GM12878 (cell line): ENCODE data around the gene INTS6. TPM values are rescaled to one million over a fixed set of nuclear protein-coding genes. Genes with fewer than 3 reads are reported as not detected.

Experiments used
- ATAC-seq: fragments of 200-7000 bp; cut with Tn5 transposase; 3 replicates; pipeline ENCODE4 v1.9.1; 2020; ENCODE audit warnings: mild to moderate bottlenecking, moderate library complexity
- BruUV-seq: library from RNA; stranded (reverse); fragments of 400-500 nt; replicated peaks from 2 replicates; lab custom pipeline; 2021; lab: Mats Ljungman, UMichigan
- CTCF ChIA-PET: fragments of 300-600 bp; sonication (Branson Sonifier 250); formaldehyde crosslinking; extraction: SDS; loops from one replicate; lab custom pipeline; 2021; ENCODE audit warnings: inconsistent platforms; lab: Yijun Ruan, JAX
- POLR2A ChIA-PET: fragments of 350-600 bp; formaldehyde crosslinking; extraction: SDS; loops from one replicate; lab custom pipeline; 2021; ENCODE audit warnings: inconsistent platforms; lab: Charles Lee
- RAD21 ChIA-PET: fragments of 300-600 bp; sonication (Branson Sonifier 250); formaldehyde crosslinking; loops from one replicate; lab custom pipeline; 2023; ENCODE audit warnings: antibody characterized with exemption; ENCODE audit not compliant: unreplicated experiment; lab: Charles Lee
- SMC1A ChIA-PET: fragments of 300-600 bp; sonication (Branson Sonifier 250); formaldehyde crosslinking; loops from one replicate; lab custom pipeline; 2023; ENCODE audit not compliant: unreplicated experiment, uncharacterized antibody; lab: Charles Lee
- DNase-seq: peaks from one replicate; pipeline ENCODE4 v3.0.0-alpha.2; 2011; ENCODE audit warnings: low read depth, low spot score
- FAIRE-seq: peaks from 3 replicates; lab custom pipeline; 2011; peaks lifted over from hg19 to GRCh38; lab: Jason Lieb, UNC
- H2AFZ ChIP-seq: 2 replicates; pipeline ENCODE4 v1.6.0; 2011; ENCODE audit warnings: low read depth, low read length, control low read depth; ENCODE audit not compliant: control insufficient read depth
- H3K27ac ChIP-seq: 2 replicates; pipeline ENCODE4 v1.5.1; 2011; ENCODE audit warnings: control low read depth; ENCODE audit not compliant: control insufficient read depth, insufficient read depth
- H3K27me3 ChIP-seq, 2 experiments: replicated peaks in 1 of 2; 2 replicates each; pipeline versions ENCODE4 v1.6.0 to v1.6.1; 2011; ENCODE audit warnings: low read length in 1 of 2; ENCODE audit not compliant: control insufficient read depth in 2 of 2, insufficient read depth in 2 of 2
- H3K36me3 ChIP-seq, 2 experiments: 2 replicates each; pipeline ENCODE4 v1.5.1; 2011; ENCODE audit warnings: low read length in 1 of 2; ENCODE audit not compliant: control insufficient read depth in 2 of 2, insufficient read depth in 2 of 2
- H3K4me1 ChIP-seq: 2 replicates; pipeline ENCODE4 v1.6.1; 2011; ENCODE audit warnings: mild to moderate bottlenecking, low read length, moderate library complexity, mixed read lengths; ENCODE audit not compliant: control insufficient read depth, insufficient read depth
- H3K4me2 ChIP-seq: 2 replicates; pipeline ENCODE4 v1.6.0; 2011; ENCODE audit warnings: control low read depth; ENCODE audit not compliant: control insufficient read depth, insufficient read depth
- H3K4me3 ChIP-seq: fragments of 200-600 bp; sonication (generic); 2 replicates; pipeline ENCODE4 v1.5.1; 2016
- H3K79me2 ChIP-seq: 2 replicates; pipeline ENCODE4 v1.6.0; 2011; ENCODE audit warnings: low read length; ENCODE audit not compliant: control insufficient read depth, insufficient read depth
- H3K9ac ChIP-seq: 2 replicates; pipeline ENCODE4 v1.8.0; 2011; ENCODE audit warnings: low read length, control low read depth, mixed read lengths; ENCODE audit not compliant: control insufficient read depth, insufficient read depth
- H3K9me3 ChIP-seq: replicated peaks from 3 replicates; pipeline ENCODE4 v1.5.1; 2011; ENCODE audit warnings: mild to moderate bottlenecking, low read length; ENCODE audit not compliant: control insufficient read depth, insufficient read depth
- H4K20me1 ChIP-seq: 2 replicates; pipeline ENCODE4 v1.6.0; 2011; ENCODE audit not compliant: control insufficient read depth, insufficient read depth
- IRF5 ChIP-seq: fragments of 450-650 bp; IDR thresholded peaks from 2 replicates; pipeline ENCODE4 v1.6.1; 2017; ENCODE audit warnings: borderline replicate concordance
- KLF5 ChIP-seq: fragments of 450-650 bp; IDR thresholded peaks from 2 replicates; pipeline ENCODE4 v1.6.1; 2014; ENCODE audit warnings: mild to moderate bottlenecking; ENCODE audit not compliant: partially characterized antibody
- NR2C2 ChIP-seq: IDR thresholded peaks from 2 replicates; pipeline ENCODE4 v1.6.1; 2011; ENCODE audit warnings: borderline replicate concordance, low read depth; ENCODE audit not compliant: control insufficient read depth, insufficient read length
- REST ChIP-seq: IDR thresholded peaks from 2 replicates; pipeline ENCODE4 v1.6.1; 2012; ENCODE audit warnings: mild to moderate bottlenecking, low read depth, low read length
- SMC3 ChIP-seq: IDR thresholded peaks from 2 replicates; pipeline ENCODE4 v1.6.1; 2011; ENCODE audit warnings: low read length, improper control_type of control experiment, borderline replicate concordance
- ZNF207 ChIP-seq: fragments of 450-650 bp; IDR thresholded peaks from 2 replicates; pipeline ENCODE4 v1.6.1; 2014; ENCODE audit warnings: antibody characterized with exemption, mild to moderate bottlenecking, borderline replicate concordance
- WGBS: methylation state at CpG from one replicate; pipeline ENCODE4 v1.1.6; 2016; ENCODE audit warnings: low lambda C conversion rate; ENCODE audit not compliant: insufficient replicate concordance, insufficient coverage; ENCODE audit errors: missing lambda C conversion rate; 5-methylcytosine and 5-hydroxymethylcytosine counted together
- in situ Hi-C: fragments of 300-500 bp; cut with MboI; formaldehyde crosslinking; loops from 9 replicates; pipeline ENCODE4 v1.14.3; 2018; ENCODE audit warnings: mixed read lengths
- intact Hi-C: fragments of 100-400 bp; cut with micrococcal nuclease; formaldehyde crosslinking; loops from one replicate; pipeline ENCODE4 v1.14.2; 2022; ENCODE audit not compliant: unreplicated experiment
- polyA plus RNA-seq, 11 experiments: library from polyadenylated mRNA; depleted of rRNA in 4 of 11; unstranded in 6 of 11; stranded (reverse) in 5 of 11; fragments of >200 nt; fragmentation: Nextera tagmentation in 4 of 11; fragmentation: Illumina TruSeq in 1 of 11; extraction: Ambion mirVana in 4 of 11; extraction: Trizol in 1 of 11; gene quantifications; 1 replicate in 1 of 11; 2 replicates in 10 of 11; pipeline versions ENCODE4 v1.2.1 to v1.2.3, GENCODE V29; 2011 to 2016; ENCODE audit warnings: inconsistent platforms in 2 of 11, missing spikeins in 2 of 11, low read depth in 1 of 11
- total RNA-seq, 4 experiments: library from RNA; depleted of rRNA in 3 of 4; stranded (reverse); fragments of >200 nt in 3 of 4; fragmentation: Illumina TruSeq in 1 of 4; extraction: Trizol in 1 of 4; gene quantifications; 2 replicates each; pipeline versions ENCODE4 v1.2.1 to v1.2.3, GENCODE V29; 2013 to 2021

INTS6 gene
- total and polyA plus RNA-seq, 10 of the 15 experiments (the other 5 are each of a cell fraction or from before 2014, with no cell fraction given): 7.2 to 57.7 (median 30.9) TPM

DNA sequence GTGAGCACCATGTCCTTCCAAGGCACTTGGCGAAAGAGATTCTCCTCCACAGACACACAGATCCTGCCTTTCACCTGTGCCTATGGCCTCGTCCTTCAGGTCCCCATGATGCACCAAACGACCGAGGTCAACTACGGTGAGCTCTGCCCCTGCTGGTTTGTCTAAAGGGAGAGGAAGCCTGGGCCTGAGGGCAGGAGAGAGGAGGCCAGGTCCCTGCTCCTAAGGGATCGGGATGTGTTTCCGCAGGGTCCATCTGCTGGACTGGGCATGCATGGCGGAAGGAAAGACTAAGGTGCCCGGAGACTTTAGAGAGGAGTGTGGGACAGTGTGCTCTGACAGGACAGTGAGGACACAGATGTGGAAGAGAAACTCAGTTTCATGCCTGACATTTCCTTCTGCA is 105.7 kb downstream of the INTS6 start:
- RAD21 ChIA-PET: no interaction called here
- POLR2A ChIA-PET: no interaction called here
- Histone ChIP-seq H3K4me3 (no peak overlapping the region), H3K27me3 (no peaks in the 10 kb centered on the region), H4K20me1 (no peaks in the 10 kb centered on the region), H3K4me2 (no peak overlapping the region), H2AFZ (no peak overlapping the region), H3K9ac (no peak overlapping the region), H3K36me3 (no peaks in the 10 kb centered on the region), H3K4me1 (0 out of 2 replicates have a peak, but pooled peaks cover 4% of the 10 kb centered on the region), H3K27ac (no peak overlapping the region), H3K79me2 (no peaks in the 10 kb centered on the region), H3K9me3 (no peaks in the 10 kb centered on the region)
- DNase-seq: no peak
- no TSS peak for BruUV-seq
- in situ Hi-C loops (no loop called here), intact Hi-C loops (no loop called here)
- TF ChIP-seq ZNF207 (no peak), IRF5 (no peak), SMC3 (no peak), KLF5 (no peak), REST (no peak), NR2C2 (no peak)
- WGBS: 82% methylated on average over 9 of the region's 9 CpGs
- no peak for ATAC-seq
- no peak for FAIRE-seq
- SMC1A ChIA-PET: no interaction called here
- CTCF ChIA-PET: interaction anchor here (1.4 to 1.6 kb wide), 2 partner anchors 15 to 451 kb away, joined by 3 to 7 read pairs; no protein-coding TSS in a partner anchor
